Liver (tissue), 3 donors: ENCODE results near the gene DNMBP.

Source experiments
- SP1 ChIP-seq: IDR thresholded peaks from 2 replicates; pipeline ENCODE4 v1.6.1; 2018; ENCODE audit warnings: antibody characterized with exemption, mild to moderate bottlenecking
- TAF1 ChIP-seq: conservative IDR thresholded peaks from 2 replicates; pipeline ENCODE4 v1.6.1; 2016; ENCODE audit warnings: antibody characterized with exemption, mild to moderate bottlenecking
- YY1 ChIP-seq: IDR thresholded peaks from 2 replicates; pipeline ENCODE4 v1.6.1; 2016; ENCODE audit warnings: antibody characterized with exemption, mild to moderate bottlenecking
- TF ChIP-seq, protein P1 (sequence below): fragments of 150-350 bp; IDR thresholded peaks from 2 replicates; pipeline ENCODE4 v1.5.1; 2017; ENCODE audit warnings: improper control_type of control experiment, low read depth, low read length; ENCODE audit not compliant: missing input control
- TF ChIP-seq, protein P2 (sequence below): IDR thresholded peaks from 2 replicates; pipeline ENCODE4 v1.6.1; 2016; ENCODE audit warnings: antibody characterized with exemption
- TF ChIP-seq, protein P3 (sequence below): IDR thresholded peaks from 2 replicates; pipeline ENCODE4 v1.6.1; 2016; ENCODE audit warnings: antibody characterized with exemption
- TF ChIP-seq, protein P4 (sequence below): IDR thresholded peaks from 2 replicates; pipeline ENCODE4 v1.6.1; 2016; ENCODE audit warnings: antibody characterized with exemption, mild to moderate bottlenecking
- donor health status: healthy.
- donor health status: healthy.

DNA sequence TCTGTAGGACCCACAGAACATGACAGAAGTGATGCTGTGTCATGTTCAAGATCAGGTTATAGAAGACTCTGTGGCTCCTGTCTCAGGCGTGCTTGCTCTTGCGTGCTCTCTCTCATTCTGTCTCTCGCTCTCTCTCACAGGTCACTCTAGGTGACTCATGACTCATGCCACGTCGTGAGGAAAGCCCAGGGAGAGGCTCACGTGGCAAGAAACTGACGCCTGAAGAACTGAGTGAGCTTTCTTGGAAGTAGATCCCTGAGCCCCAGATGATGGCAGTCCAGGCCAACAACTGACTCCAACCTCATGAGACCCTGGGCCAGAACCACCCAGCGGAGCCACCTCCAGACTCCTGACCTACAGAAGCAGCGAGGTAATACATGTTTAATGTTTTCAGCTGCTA, 103.3 kb downstream of the DNMBP start:
- TF ChIP-seq, protein P1, sequence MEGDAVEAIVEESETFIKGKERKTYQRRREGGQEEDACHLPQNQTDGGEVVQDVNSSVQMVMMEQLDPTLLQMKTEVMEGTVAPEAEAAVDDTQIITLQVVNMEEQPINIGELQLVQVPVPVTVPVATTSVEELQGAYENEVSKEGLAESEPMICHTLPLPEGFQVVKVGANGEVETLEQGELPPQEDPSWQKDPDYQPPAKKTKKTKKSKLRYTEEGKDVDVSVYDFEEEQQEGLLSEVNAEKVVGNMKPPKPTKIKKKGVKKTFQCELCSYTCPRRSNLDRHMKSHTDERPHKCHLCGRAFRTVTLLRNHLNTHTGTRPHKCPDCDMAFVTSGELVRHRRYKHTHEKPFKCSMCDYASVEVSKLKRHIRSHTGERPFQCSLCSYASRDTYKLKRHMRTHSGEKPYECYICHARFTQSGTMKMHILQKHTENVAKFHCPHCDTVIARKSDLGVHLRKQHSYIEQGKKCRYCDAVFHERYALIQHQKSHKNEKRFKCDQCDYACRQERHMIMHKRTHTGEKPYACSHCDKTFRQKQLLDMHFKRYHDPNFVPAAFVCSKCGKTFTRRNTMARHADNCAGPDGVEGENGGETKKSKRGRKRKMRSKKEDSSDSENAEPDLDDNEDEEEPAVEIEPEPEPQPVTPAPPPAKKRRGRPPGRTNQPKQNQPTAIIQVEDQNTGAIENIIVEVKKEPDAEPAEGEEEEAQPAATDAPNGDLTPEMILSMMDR: no peak
- TF ChIP-seq, protein P2, sequence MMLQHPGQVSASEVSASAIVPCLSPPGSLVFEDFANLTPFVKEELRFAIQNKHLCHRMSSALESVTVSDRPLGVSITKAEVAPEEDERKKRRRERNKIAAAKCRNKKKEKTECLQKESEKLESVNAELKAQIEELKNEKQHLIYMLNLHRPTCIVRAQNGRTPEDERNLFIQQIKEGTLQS: no peak
- TF ChIP-seq YY1: no peak
- TF ChIP-seq, protein P3, sequence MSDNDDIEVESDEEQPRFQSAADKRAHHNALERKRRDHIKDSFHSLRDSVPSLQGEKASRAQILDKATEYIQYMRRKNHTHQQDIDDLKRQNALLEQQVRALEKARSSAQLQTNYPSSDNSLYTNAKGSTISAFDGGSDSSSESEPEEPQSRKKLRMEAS: no peak
- TF ChIP-seq, protein P4, sequence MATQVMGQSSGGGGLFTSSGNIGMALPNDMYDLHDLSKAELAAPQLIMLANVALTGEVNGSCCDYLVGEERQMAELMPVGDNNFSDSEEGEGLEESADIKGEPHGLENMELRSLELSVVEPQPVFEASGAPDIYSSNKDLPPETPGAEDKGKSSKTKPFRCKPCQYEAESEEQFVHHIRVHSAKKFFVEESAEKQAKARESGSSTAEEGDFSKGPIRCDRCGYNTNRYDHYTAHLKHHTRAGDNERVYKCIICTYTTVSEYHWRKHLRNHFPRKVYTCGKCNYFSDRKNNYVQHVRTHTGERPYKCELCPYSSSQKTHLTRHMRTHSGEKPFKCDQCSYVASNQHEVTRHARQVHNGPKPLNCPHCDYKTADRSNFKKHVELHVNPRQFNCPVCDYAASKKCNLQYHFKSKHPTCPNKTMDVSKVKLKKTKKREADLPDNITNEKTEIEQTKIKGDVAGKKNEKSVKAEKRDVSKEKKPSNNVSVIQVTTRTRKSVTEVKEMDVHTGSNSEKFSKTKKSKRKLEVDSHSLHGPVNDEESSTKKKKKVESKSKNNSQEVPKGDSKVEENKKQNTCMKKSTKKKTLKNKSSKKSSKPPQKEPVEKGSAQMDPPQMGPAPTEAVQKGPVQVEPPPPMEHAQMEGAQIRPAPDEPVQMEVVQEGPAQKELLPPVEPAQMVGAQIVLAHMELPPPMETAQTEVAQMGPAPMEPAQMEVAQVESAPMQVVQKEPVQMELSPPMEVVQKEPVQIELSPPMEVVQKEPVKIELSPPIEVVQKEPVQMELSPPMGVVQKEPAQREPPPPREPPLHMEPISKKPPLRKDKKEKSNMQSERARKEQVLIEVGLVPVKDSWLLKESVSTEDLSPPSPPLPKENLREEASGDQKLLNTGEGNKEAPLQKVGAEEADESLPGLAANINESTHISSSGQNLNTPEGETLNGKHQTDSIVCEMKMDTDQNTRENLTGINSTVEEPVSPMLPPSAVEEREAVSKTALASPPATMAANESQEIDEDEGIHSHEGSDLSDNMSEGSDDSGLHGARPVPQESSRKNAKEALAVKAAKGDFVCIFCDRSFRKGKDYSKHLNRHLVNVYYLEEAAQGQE: no peak
- no peak for TF ChIP-seq SP1
- no peak for TF ChIP-seq TAF1
